ENCODE data around the gene NR2F1. TPM values are rescaled to one million over a fixed set of nuclear protein-coding genes. Genes with fewer than 3 reads are reported as not detected.

NR2F1 gene
- total and polyA plus RNA-seq, 2 donors: 0.94 to 2.3 TPM

DNA sequence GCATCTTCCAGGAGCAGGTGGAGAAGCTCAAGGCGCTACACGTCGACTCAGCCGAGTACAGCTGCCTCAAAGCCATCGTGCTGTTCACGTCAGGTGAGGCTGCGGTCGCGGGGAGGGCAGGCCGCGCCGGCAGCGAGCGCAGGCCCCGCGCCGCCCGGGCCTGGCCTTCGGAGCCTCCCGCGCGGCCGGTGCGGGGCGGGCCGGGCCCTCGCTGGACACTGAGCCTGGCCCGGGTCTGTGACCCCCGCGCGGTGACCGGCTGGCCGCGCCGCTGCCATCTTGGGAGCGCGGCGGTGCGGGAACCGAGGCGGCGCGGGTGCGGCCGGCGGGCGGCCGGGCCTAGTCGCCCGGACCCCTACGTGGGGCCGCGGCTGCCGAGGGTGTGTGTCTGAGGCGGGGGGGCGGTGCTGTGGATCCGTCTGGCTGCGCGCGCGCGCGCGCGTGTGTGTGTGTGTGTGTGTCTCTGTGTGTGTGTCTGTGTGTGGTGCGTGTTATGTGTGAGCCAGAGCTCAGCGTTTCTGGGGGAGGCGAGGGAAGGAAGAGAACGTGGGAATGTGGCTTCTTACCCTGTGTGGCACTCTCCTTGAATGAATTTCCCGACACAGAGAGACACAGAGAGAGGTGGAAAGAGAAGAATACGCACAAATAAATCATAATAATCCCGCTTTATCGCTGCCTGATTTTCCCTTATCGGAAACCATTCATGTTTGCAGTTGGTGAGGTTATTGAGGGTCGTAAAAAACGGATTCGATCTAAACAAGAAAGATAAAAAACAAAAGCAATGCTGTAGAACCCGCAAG lies 5.5 kb downstream of the NR2F1 start:
- no peaks in the 10 kb centered on the region for H3K36me3 ChIP-seq (ENCODE audit: control insufficient read depth in 2 of 2, insufficient read depth in 2 of 2, low read length in 1 of 2)
- H3K4me3 ChIP-seq (ENCODE audit: low read length in 2 of 2): no peak overlapping the region
- WGBS: 10% methylated on average over 78 of the region's 78 CpGs
- no peak overlapping the region for H3K27ac ChIP-seq (ENCODE audit: low read depth in 1 of 2, low read length in 1 of 2)
- DNase-seq (ENCODE audit: low read depth in 6 of 9, low spot score in 9 of 9): no peak
- H3K9me3 ChIP-seq (ENCODE audit: control insufficient read depth in 2 of 2, insufficient read depth in 1 of 2, low read length in 1 of 2): peaks cover 5 to 8% of the 10 kb centered on the region in 2 donors
- peaks cover 6 to 20% of the 10 kb centered on the region in 2 donors for H3K4me1 ChIP-seq (ENCODE audit: control insufficient read depth in 2 of 2, insufficient read depth in 2 of 2, low read length in 2 of 2)
- peaks cover 78 to 94% of the 10 kb centered on the region in 2 donors for H3K27me3 ChIP-seq (ENCODE audit: control insufficient read depth in 2 of 2, insufficient read depth in 1 of 2, low read length in 1 of 2)

DNA sequence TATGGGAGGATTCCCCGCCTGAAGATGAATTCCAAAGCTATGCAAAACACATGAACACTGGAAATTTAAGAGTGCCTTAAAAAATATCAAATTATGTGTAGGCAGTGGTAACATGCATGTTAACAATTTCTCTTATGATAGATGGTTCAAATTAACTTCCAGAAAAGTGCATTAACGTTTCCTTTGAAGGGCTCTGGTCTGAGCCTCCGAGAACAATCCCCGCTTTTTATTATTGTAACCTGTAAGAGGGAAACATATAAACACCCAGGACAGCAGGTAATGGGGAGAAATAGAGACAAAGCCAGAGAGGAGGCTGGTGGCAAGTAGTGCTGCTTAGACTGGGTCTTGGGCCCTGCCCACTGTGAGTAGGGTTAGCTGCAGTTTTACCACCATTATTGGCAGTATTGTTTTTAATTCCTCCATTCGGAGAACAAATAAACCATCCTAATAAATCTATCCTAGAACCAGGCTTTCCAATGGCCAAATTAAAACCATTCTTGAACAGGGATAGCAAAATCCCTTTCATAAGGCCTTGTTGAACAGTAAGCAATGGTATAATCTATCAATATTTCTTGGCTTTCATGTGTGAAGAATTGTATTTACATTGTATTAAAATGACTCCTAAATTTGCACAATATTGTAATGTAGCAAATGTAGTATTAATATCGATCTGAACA lies 6.3 kb downstream of the NR2F1 start:
- peaks cover 2 to 17% of the 10 kb centered on the region in 2 donors for H3K4me1 ChIP-seq (ENCODE audit: control insufficient read depth in 2 of 2, insufficient read depth in 2 of 2, low read length in 2 of 2)
- DNase-seq (ENCODE audit: low read depth in 6 of 9, low spot score in 9 of 9): no peak
- no peaks in the 10 kb centered on the region for H3K36me3 ChIP-seq (ENCODE audit: control insufficient read depth in 2 of 2, insufficient read depth in 2 of 2, low read length in 1 of 2)
- H3K9me3 ChIP-seq (ENCODE audit: control insufficient read depth in 2 of 2, insufficient read depth in 1 of 2, low read length in 1 of 2): peaks cover 5 to 8% of the 10 kb centered on the region in 2 donors
- H3K27ac ChIP-seq (ENCODE audit: low read depth in 1 of 2, low read length in 1 of 2): no peak overlapping the region
- WGBS: 49% methylated on average over 6 of the region's 6 CpGs
- no peak overlapping the region for H3K4me3 ChIP-seq (ENCODE audit: low read length in 2 of 2)
- H3K27me3 ChIP-seq (ENCODE audit: control insufficient read depth in 2 of 2, insufficient read depth in 1 of 2, low read length in 1 of 2): peaks cover 76 to 97% of the 10 kb centered on the region in 2 donors

DNA sequence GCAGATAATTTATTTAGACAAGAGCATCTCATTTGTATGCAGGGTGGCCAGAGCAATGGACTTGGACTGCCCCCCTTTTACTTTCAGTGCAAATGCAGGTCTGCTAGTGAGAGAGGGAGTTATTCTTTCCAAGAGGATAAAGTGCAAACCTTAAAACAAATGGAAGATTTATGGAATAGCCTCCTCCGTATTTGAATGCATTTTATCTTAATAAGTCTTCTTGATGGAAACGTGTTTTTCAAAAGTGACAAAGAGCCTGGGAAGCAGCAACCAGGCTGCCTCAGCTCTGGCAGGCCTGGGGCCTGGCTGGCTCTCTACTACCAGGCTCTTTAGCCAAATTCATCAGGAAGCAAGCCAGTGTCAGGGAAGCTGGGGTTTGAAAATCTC lies 6.8 kb downstream of the NR2F1 start:
- H3K4me3 ChIP-seq (ENCODE audit: low read length in 2 of 2): no peak overlapping the region
- H3K27me3 ChIP-seq (ENCODE audit: control insufficient read depth in 2 of 2, insufficient read depth in 1 of 2, low read length in 1 of 2): peaks cover 75 to 99% of the 10 kb centered on the region in 2 donors
- no peaks in the 10 kb centered on the region for H3K36me3 ChIP-seq (ENCODE audit: control insufficient read depth in 2 of 2, insufficient read depth in 2 of 2, low read length in 1 of 2)
- no peak for DNase-seq (ENCODE audit: low read depth in 6 of 9, low spot score in 9 of 9)
- H3K27ac ChIP-seq (ENCODE audit: low read depth in 1 of 2, low read length in 1 of 2): no peak overlapping the region
- H3K4me1 ChIP-seq (ENCODE audit: control insufficient read depth in 2 of 2, insufficient read depth in 2 of 2, low read length in 2 of 2): peaks cover 2 to 17% of the 10 kb centered on the region in 2 donors
- WGBS: 46% methylated on average over 2 of the region's 2 CpGs
- H3K9me3 ChIP-seq (ENCODE audit: control insufficient read depth in 2 of 2, insufficient read depth in 1 of 2, low read length in 1 of 2): peaks cover 5 to 8% of the 10 kb centered on the region in 2 donors

DNA sequence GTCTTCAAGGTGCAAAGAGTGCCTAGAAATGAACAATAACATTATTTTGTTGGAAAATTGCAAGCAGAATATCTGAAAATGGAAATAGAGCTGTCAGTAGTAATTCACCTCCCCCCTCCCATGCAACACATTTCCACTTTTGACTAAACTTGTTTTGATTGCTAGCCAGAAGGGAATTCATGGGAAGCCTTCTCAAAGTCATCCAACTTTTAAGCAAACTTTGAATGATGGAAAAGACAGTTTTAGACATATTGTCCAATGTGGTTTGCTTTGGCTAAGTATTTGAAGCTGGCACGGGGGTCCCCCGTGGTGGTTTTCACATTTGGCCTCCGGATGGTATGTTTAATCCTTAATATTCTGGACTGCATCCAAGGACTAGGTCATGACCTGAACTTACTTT lies 7.5 kb downstream of the NR2F1 start:
- Histone ChIP-seq H3K4me3 (ENCODE audit: low read length in 2 of 2) (no peak overlapping the region), H3K36me3 (ENCODE audit: control insufficient read depth in 2 of 2, insufficient read depth in 2 of 2, low read length in 1 of 2) (no peaks in the 10 kb centered on the region), H3K27me3 (ENCODE audit: control insufficient read depth in 2 of 2, insufficient read depth in 1 of 2, low read length in 1 of 2) (peaks cover 75 to 99% of the 10 kb centered on the region in 2 donors), H3K9me3 (ENCODE audit: control insufficient read depth in 2 of 2, insufficient read depth in 1 of 2, low read length in 1 of 2) (peaks cover 6 to 8% of the 10 kb centered on the region in 2 donors), H3K4me1 (ENCODE audit: control insufficient read depth in 2 of 2, insufficient read depth in 2 of 2, low read length in 2 of 2) (peaks cover 0 to 17% of the 10 kb centered on the region in 2 donors), H3K27ac (ENCODE audit: low read depth in 1 of 2, low read length in 1 of 2) (no peak overlapping the region)
- 38% methylated on average over 3 of the region's 3 CpGs for WGBS
- no peak for DNase-seq (ENCODE audit: low read depth in 6 of 9, low spot score in 9 of 9)

DNA sequence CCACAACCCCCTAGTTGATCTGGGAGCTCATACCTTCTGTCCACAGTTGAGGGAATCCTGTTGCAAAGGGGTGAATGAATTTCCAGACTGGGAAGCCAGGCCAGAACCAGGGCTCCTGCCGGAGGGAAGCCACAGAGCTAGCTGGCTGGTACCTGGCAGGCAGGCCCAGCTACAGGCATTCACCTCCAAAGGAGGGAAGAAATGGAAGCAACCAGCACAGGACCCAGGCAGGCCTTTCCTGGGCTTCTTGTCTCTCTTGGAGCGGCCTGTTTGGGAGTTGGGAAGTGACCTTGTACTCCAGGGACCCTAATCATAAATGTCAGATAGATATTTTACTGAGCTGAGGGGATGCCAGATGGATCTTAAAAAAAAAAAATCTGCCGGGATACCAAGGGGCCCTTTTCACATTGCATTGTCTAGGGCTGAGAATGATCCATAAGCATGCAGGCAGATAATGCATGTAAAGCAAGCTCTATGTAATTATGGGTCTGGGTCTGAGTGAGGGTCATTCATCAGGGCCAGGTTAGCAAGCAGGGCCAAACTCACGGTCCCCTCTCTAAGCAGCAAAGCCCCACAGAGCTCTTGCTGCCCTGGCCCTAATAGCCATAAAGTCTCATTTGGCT lies 8.4 kb downstream of the NR2F1 start:
- DNase-seq (ENCODE audit: low read depth in 6 of 9, low spot score in 9 of 9): no peak
- Histone ChIP-seq H3K4me1 (ENCODE audit: control insufficient read depth in 2 of 2, insufficient read depth in 2 of 2, low read length in 2 of 2) (peaks cover 0 to 15% of the 10 kb centered on the region in 2 donors), H3K9me3 (ENCODE audit: control insufficient read depth in 2 of 2, insufficient read depth in 1 of 2, low read length in 1 of 2) (peaks cover 6 to 14% of the 10 kb centered on the region in 2 donors), H3K27me3 (ENCODE audit: control insufficient read depth in 2 of 2, insufficient read depth in 1 of 2, low read length in 1 of 2) (peaks cover 75 to 99% of the 10 kb centered on the region in 2 donors), H3K27ac (ENCODE audit: low read depth in 1 of 2, low read length in 1 of 2) (no peak overlapping the region), H3K4me3 (ENCODE audit: low read length in 2 of 2) (no peak overlapping the region), H3K36me3 (ENCODE audit: control insufficient read depth in 2 of 2, insufficient read depth in 2 of 2, low read length in 1 of 2) (no peaks in the 10 kb centered on the region)
- WGBS: 64% methylated on average over 4 of the region's 4 CpGs

DNA sequence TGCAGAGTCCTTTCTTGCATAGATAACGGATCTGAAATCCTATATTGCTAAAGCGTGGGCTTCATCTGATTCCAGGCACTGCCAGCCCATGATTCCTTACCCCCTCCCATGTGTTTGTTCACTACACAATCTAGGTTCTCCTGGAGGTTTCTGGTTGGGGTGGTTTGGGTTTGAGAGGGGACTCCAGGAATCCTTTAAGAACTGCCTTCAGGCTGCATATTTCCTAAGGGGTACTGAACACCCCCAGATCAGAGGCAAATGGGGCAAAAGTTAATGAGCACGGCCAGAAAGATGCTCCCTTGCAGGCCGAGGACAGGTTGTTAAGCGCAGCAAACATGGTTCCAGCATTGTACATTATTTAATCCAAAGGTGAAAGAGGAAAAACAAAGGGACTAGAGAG lies 9.9 kb downstream of the NR2F1 start:
- peaks cover 78 to 99% of the 10 kb centered on the region in 2 donors for H3K27me3 ChIP-seq (ENCODE audit: control insufficient read depth in 2 of 2, insufficient read depth in 1 of 2, low read length in 1 of 2)
- H3K4me3 ChIP-seq (ENCODE audit: low read length in 2 of 2): no peak overlapping the region
- peaks cover 4 to 16% of the 10 kb centered on the region in 2 donors for H3K9me3 ChIP-seq (ENCODE audit: control insufficient read depth in 2 of 2, insufficient read depth in 1 of 2, low read length in 1 of 2)
- no peak overlapping the region for H3K27ac ChIP-seq (ENCODE audit: low read depth in 1 of 2, low read length in 1 of 2)
- 25% methylated on average over 5 of the region's 5 CpGs for WGBS
- peaks cover 0 to 10% of the 10 kb centered on the region in 2 donors for H3K4me1 ChIP-seq (ENCODE audit: control insufficient read depth in 2 of 2, insufficient read depth in 2 of 2, low read length in 2 of 2)
- no peaks in the 10 kb centered on the region for H3K36me3 ChIP-seq (ENCODE audit: control insufficient read depth in 2 of 2, insufficient read depth in 2 of 2, low read length in 1 of 2)
- no peak for DNase-seq (ENCODE audit: low read depth in 6 of 9, low spot score in 9 of 9)

DNA sequence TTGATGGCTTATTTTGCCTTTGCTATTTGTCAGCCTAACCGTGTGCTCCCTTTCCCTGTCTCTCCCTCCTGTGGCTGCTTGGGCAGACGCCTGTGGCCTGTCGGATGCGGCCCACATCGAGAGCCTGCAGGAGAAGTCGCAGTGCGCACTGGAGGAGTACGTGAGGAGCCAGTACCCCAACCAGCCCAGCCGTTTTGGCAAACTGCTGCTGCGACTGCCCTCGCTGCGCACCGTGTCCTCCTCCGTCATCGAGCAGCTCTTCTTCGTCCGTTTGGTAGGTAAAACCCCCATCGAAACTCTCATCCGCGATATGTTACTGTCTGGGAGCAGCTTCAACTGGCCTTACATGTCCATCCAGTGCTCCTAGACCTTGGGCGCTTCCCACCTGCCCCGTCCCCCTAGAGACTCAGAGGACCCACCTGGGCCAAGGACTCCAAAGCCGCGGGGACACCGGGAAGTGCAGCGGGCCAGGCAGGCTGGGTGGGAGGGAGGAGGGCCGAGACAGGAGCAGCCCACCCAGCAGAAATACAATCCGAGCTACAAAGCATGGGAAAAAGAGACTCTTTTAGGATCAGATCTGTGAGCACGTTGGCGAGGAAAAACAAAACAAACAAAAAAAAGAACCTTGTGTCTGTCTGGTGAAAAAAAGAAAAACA lies 10.6 kb downstream of the NR2F1 start:
- WGBS: 9% methylated on average over 30 of the region's 30 CpGs
- Histone ChIP-seq H3K36me3 (ENCODE audit: control insufficient read depth in 2 of 2, insufficient read depth in 2 of 2, low read length in 1 of 2) (no peaks in the 10 kb centered on the region), H3K4me1 (ENCODE audit: control insufficient read depth in 2 of 2, insufficient read depth in 2 of 2, low read length in 2 of 2) (peaks cover 0 to 6% of the 10 kb centered on the region in 2 donors), H3K27me3 (ENCODE audit: control insufficient read depth in 2 of 2, insufficient read depth in 1 of 2, low read length in 1 of 2) (peaks cover 78 to 100% of the 10 kb centered on the region in 2 donors), H3K9me3 (ENCODE audit: control insufficient read depth in 2 of 2, insufficient read depth in 1 of 2, low read length in 1 of 2) (peaks cover 1 to 13% of the 10 kb centered on the region in 2 donors), H3K27ac (ENCODE audit: low read depth in 1 of 2, low read length in 1 of 2) (no peak overlapping the region), H3K4me3 (ENCODE audit: low read length in 2 of 2) (no peak overlapping the region)
- no peak for DNase-seq (ENCODE audit: low read depth in 6 of 9, low spot score in 9 of 9)

DNA sequence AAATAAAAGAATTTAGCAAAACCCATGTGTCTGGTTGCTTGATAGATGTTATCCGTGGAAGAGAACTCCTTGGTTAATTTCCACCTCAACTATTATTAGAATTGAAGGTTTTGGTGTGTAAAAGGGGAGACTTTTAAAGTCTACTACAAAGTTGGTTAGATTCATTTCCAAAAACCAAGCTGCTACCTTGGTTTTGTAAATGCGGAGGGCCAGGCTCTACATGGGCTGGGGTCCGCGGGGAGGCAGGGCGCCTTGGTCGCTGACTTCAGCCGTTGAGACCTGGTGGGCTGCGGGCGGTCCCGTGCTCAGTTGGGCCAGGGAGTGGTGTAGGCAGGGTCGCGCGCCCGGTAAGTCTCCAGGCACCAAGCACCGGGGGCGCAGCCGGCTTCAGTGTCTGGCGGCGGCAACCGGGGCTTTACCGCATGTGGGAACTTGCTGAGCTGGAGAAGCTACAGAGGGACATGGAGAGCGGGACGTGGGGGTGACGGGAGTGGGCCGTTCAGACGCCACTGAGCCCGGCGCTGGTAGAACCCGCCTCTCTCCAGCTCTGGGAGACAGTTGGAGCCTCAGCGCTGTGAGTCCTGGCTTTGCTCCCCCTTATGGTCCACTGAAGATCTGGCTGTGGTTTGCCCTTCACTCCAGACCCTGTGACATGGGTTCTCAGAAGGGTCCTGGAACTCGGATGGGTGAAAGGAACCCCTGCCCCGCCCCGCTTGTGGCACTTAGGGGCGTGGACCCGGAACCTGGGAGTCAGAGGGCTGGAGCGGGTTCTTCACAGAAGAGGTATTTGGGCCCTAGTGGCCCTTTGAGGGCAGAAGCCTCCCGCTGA lies 11.8 kb downstream of the NR2F1 start:
- H3K36me3 ChIP-seq (ENCODE audit: control insufficient read depth in 2 of 2, insufficient read depth in 2 of 2, low read length in 1 of 2): no peaks in the 10 kb centered on the region
- H3K4me3 ChIP-seq (ENCODE audit: low read length in 2 of 2): no peak overlapping the region
- 7% methylated on average over 37 of the region's 37 CpGs for WGBS
- DNase-seq (ENCODE audit: low read depth in 6 of 9, low spot score in 9 of 9): no peak
- no peak overlapping the region for H3K27ac ChIP-seq (ENCODE audit: low read depth in 1 of 2, low read length in 1 of 2)
- H3K27me3 ChIP-seq (ENCODE audit: control insufficient read depth in 2 of 2, insufficient read depth in 1 of 2, low read length in 1 of 2): peaks cover 72 to 100% of the 10 kb centered on the region in 2 donors
- peaks cover 1 to 13% of the 10 kb centered on the region in 2 donors for H3K9me3 ChIP-seq (ENCODE audit: control insufficient read depth in 2 of 2, insufficient read depth in 1 of 2, low read length in 1 of 2)
- H3K4me1 ChIP-seq (ENCODE audit: control insufficient read depth in 2 of 2, insufficient read depth in 2 of 2, low read length in 2 of 2): peaks cover 0 to 6% of the 10 kb centered on the region in 2 donors
